ENCODE data around the gene TMEM245.

Gene TMEM245

DNA sequence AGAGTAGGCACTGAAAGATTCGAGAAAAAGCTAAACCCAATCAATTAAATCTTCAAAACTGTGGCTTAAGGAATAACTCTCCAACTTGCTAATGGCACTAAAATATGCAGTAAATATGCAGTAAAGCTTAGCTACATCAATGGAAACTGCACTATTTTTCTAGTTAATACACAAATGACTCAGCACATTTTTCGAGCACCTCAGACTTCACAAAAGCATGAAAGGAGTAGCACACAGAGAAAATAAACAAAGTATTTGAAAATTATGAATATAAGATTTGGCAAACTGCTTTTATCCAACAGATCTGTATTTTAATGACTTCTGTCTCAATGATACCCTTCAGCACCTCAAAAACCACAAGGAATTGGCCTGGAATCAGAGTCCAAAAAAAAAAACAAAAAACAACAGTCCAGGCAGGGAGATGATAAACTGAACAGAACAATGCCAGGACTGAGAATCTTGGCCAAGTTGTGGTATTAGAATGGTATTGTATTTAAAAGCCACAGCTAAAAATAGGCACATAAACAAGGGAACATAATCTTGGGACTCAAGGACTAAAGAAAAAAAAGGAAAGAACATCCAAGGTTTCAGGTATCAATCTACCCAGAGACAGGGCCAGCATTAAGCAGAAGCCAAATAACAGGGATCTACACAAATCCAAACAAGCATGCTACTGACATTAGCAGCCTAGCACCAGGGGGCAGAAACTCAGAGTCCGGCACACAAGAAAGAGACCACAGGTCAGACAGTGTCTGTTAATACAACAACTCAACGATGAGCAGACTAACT lies 21.4 kb downstream of the TMEM245 start (continued):
- TF ChIP-seq ZNF140 (tag by site-specific recombination; IDR thresholded peaks at IDR 0.05): no peak
- TF ChIP-seq ZNF239 (tag by site-specific recombination; IDR thresholded peaks at IDR 0.05): no peak
- TF ChIP-seq ZNF610 (tag by site-specific recombination; IDR thresholded peaks at IDR 0.05; ENCODE audit: borderline replicate concordance): no peak
- TF ChIP-seq ZFP41 (tag by site-specific recombination; IDR thresholded peaks at IDR 0.05; ENCODE audit: borderline replicate concordance): no peak
- no peak for TF ChIP-seq TRIM28 (IDR thresholded peaks at IDR 0.05; ENCODE audit: borderline replicate concordance, low read length)
- no peak for TF ChIP-seq ZNF354C (tag by site-specific recombination; IDR thresholded peaks at IDR 0.05; ENCODE audit: borderline replicate concordance, low read depth)
- TF ChIP-seq ZEB2 (tag by site-specific recombination; IDR thresholded peaks at IDR 0.05): no peak
- TF ChIP-seq ZNF624 (tag by site-specific recombination; IDR thresholded peaks at IDR 0.05): no peak
- no peak for TF ChIP-seq ZNF114 (tag by site-specific recombination; IDR thresholded peaks at IDR 0.05)
- no peak for TF ChIP-seq ZNF23 (tag by site-specific recombination; IDR thresholded peaks at IDR 0.05; ENCODE audit: borderline replicate concordance)
- TF ChIP-seq ZNF292 (tag by site-specific recombination; IDR thresholded peaks at IDR 0.05; ENCODE audit: borderline replicate concordance, low read depth): no peak

DNA sequence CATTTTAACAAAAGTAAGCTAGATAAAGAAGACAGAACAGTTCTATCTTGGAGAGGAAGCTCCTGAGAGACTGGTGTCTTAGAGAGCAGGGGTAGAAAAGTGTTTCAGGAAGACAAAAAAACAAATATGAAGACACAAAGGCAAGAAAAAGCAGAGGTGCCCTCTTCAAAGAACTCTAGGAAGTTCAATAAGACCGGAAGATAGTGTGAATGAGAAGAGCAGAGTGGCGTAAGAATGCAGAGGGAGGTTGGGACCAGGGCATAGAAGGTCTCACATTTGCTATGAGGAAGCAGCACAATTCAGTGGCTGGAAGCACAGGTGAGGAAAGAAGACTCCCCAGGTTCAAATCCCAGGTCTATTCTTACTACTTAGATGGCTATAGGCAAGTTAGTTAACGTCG lies 22.6 kb downstream of the TMEM245 start:
- Histone ChIP-seq H3K4me3 (ENCODE audit: low read depth, low read length) (no peak overlapping the region), H3K4me1 (ENCODE audit: control insufficient read depth, insufficient read depth, low read length) (peaks cover 14% of the 10 kb centered on the region), H3K27ac (ENCODE audit: extremely low read depth, low read depth, low read length) (no peak overlapping the region), H3K9me3 (ENCODE audit: control insufficient read depth, insufficient read depth, low read depth, low read length) (no peaks in the 10 kb centered on the region), H3K36me3 (ENCODE audit: control insufficient read depth in 2 of 2, insufficient read depth in 1 of 2, low read length in 2 of 2) (peaks cover 0 to 49% of the 10 kb centered on the region in 2 experiments; a peak in 1 of 3 replicates)
- POLR2A ChIA-PET: interaction anchor here (0.9 to 1.5 kb wide), 2 partner anchors 13 to 22 kb away, joined by 5 to 8 read pairs; partner anchors contain the start of gene TMEM245
- TF ChIP-seq ZNF792 (tag by site-specific recombination; IDR thresholded peaks at IDR 0.05): no peak
- no peak for TF ChIP-seq KLF10 (tag by site-specific recombination; IDR thresholded peaks at IDR 0.05)
- TF ChIP-seq ZNF311 (tag by site-specific recombination; IDR thresholded peaks at IDR 0.05; ENCODE audit: borderline replicate concordance): no peak
- no peak for TF ChIP-seq ZNF514 (tag by site-specific recombination; IDR thresholded peaks at IDR 0.05)
- TF ChIP-seq ZBTB21 (tag by site-specific recombination; IDR thresholded peaks at IDR 0.05): no peak
- TF ChIP-seq ZNF214 (tag by site-specific recombination; IDR thresholded peaks at IDR 0.05; ENCODE audit: borderline replicate concordance): no peak
- TF ChIP-seq ZNF624 (tag by site-specific recombination; IDR thresholded peaks at IDR 0.05): no peak
- TF ChIP-seq ZNF274 (IDR thresholded peaks at IDR 0.05; ENCODE audit: low read length): no peak
- TF ChIP-seq ZNF274 (tag by site-specific recombination; IDR thresholded peaks at IDR 0.05; ENCODE audit: borderline replicate concordance): no peak
- no peak for TF ChIP-seq ZNF133 (tag by site-specific recombination; IDR thresholded peaks at IDR 0.05)
- TF ChIP-seq ZNF169 (tag by site-specific recombination; IDR thresholded peaks at IDR 0.05): no peak
- TF ChIP-seq ZNF830 (tag by site-specific recombination; IDR thresholded peaks at IDR 0.05; ENCODE audit: low read depth): no peak
- TF ChIP-seq ZNF223 (tag by site-specific recombination; IDR thresholded peaks at IDR 0.05): no peak
- TF ChIP-seq PATZ1 (tag by site-specific recombination; IDR thresholded peaks at IDR 0.05): no peak
- no peak for TF ChIP-seq HOXC10 (CRISPR knock-in tag; IDR thresholded peaks at IDR 0.05)
- CTCF ChIA-PET: interaction anchor here (0.6 to 1.0 kb wide), 3 partner anchors 25 to 73 kb away, joined by 3 read pairs; no protein-coding TSS in a partner anchor
